NCI-H146 treated with DMSO at 0.1 percent for 48 hours (cell line): ENCODE data around the gene THOP1.

Source experiments
- DNase-seq: peaks from one replicate; lab custom pipeline; 2025; ENCODE audit not compliant: unreplicated experiment; lab: John Stamatoyannopoulos, UW

The THOP1 gene

GRCh38 chr19:2785244-2785997 lies at the start of gene THOP1:
THOP1 (plus strand) TSS chr19:2785503; CDS start chr19:2785663, 160 bp downstream.
- peak; percentile 89 for DNase-seq

- no peak for DNase-seq
Observed at GRCh38 chr19:2736550-2737190, 48.6 kb upstream of the THOP1 start.

- DNase-seq, result peak; percentile 81
Observed at GRCh38 chr19:2739602-2740313, 45.5 kb upstream of the THOP1 start, which contains the start of gene SLC39A3. SLC39A3 (minus strand) TSS chr19:2740017; CDS start chr19:2737257, 2,760 bp downstream.

- DNase-seq, result no peak
Observed at GRCh38 chr19:2740314-2740656, 45.0 kb upstream of the THOP1 start.

GRCh38 chr19:2743099-2743498 lies 42.2 kb upstream of the THOP1 start:
- DNase-seq, result no peak

GRCh38 chr19:2744113-2744512 lies 41.2 kb upstream of the THOP1 start:
- no peak for DNase-seq

- no peak for DNase-seq
Observed at GRCh38 chr19:2747349-2747748, 38.0 kb upstream of the THOP1 start.

- DNase-seq, result no peak
Observed at GRCh38 chr19:2750808-2751437, 34.4 kb upstream of the THOP1 start.

- DNase-seq, result no peak
Observed at GRCh38 chr19:2751438-2751830, 33.9 kb upstream of the THOP1 start.

- no peak for DNase-seq
Observed at GRCh38 chr19:2754659-2755447, 30.4 kb upstream of the THOP1 start.

GRCh38 chr19:2755448-2755705 lies 29.9 kb upstream of the THOP1 start:
- DNase-seq, result no peak

- no peak for DNase-seq
Observed at GRCh38 chr19:2755811-2756210, 29.5 kb upstream of the THOP1 start.

GRCh38 chr19:2756477-2756876 lies 28.8 kb upstream of the THOP1 start:
- DNase-seq, result no peak

GRCh38 chr19:2756921-2757881 lies 28.1 kb upstream of the THOP1 start:
- DNase-seq, result no peak

- DNase-seq, result no peak
Observed at GRCh38 chr19:2758601-2759313, 26.5 kb upstream of the THOP1 start.

GRCh38 chr19:2759362-2759761 lies 25.9 kb upstream of the THOP1 start:
- no peak for DNase-seq

- no peak for DNase-seq
Observed at GRCh38 chr19:2759965-2760364, 25.3 kb upstream of the THOP1 start.

GRCh38 chr19:2761309-2761677 lies 24.0 kb upstream of the THOP1 start:
- DNase-seq, result no peak
